Right lobe of liver (tissue), 6 donors: Measurements from ENCODE around the gene HAUS7. TPM values are rescaled to one million over a fixed set of nuclear protein-coding genes. Genes with fewer than 3 reads are reported as not detected.

Experiments
- ATAC-seq, 4 donors: fragments of 200-7000 bp; cut with Tn5 transposase; one replicate each; pipeline ENCODE4 v1.9.1; 2020; ENCODE audit warnings: mild to moderate bottlenecking in 4 of 4, moderate library complexity in 4 of 4
- DNase-seq, 3 donors: peaks; one replicate each; pipeline ENCODE4 v3.0.0-alpha.2; 2020
- H3K27ac ChIP-seq, 3 donors: fragments of 200-600 bp; one replicate each; pipeline ENCODE4 v1.8.0; 2022
- H3K27me3 ChIP-seq, 2 donors: fragments of 200-600 bp; one replicate each; pipeline ENCODE4 v1.8.0; 2022
- H3K36me3 ChIP-seq, 4 donors: fragments of 200-600 bp; sonication (generic) in 1 of 4; one replicate each; pipeline versions ENCODE4 v1.5.1 to v1.8.0; 2017 to 2022; ENCODE audit warnings: control low read depth in 1 of 4
- H3K4me1 ChIP-seq, 4 donors: fragments of 200-600 bp; sonication (generic) in 1 of 4; one replicate each; pipeline versions ENCODE4 v1.5.1 to v1.8.0; 2017 to 2022; ENCODE audit warnings: control low read depth in 1 of 4
- H3K4me3 ChIP-seq, 3 donors: fragments of 200-600 bp; one replicate each; pipeline ENCODE4 v1.8.0; 2022
- H3K9me3 ChIP-seq, 4 donors: fragments of 200-600 bp; sonication (generic) in 1 of 4; one replicate each; pipeline versions ENCODE4 v1.5.1 to v1.8.0; 2017 to 2022; ENCODE audit warnings: control low read depth in 1 of 4
- CTCF ChIP-seq, 4 donors: fragments of 200-600 bp in 3 of 4; fragments of 450-650 bp in 1 of 4; IDR thresholded peaks; one replicate each; pipeline versions ENCODE4 v1.5.1 to v1.8.0; 2016 to 2022; ENCODE audit warnings: antibody characterized with exemption in 4 of 4, mild to moderate bottlenecking in 2 of 4
- POLR2A ChIP-seq: fragments of 450-650 bp; IDR thresholded peaks from one replicate; pipeline ENCODE4 v1.6.1; 2017; ENCODE audit warnings: antibody characterized with exemption, mild to moderate bottlenecking
- WGBS: methylation state at CpG from one replicate; pipeline ENCODE4 v1.1.6; 2018; ENCODE audit warnings: low coverage, low lambda C conversion rate; ENCODE audit not compliant: insufficient coverage; ENCODE audit errors: missing lambda C conversion rate; 5-methylcytosine and 5-hydroxymethylcytosine counted together
- intact Hi-C, 2 donors: fragments of 100-400 bp; cut with DNase I; formaldehyde crosslinking; loops; one replicate each; pipeline versions ENCODE4 v1.11.2 to v1.14.1; 2022
- total RNA-seq, 6 experiments: library from RNA; depleted of rRNA in 2 of 6; stranded (reverse); fragments of >200 nt in 2 of 6; fragmentation: NEBNext Ultra II Directional in 3 of 6; extraction: Animal tissue kit (Norgen Biotek cat#: 25700) in 3 of 6; gene quantifications; one replicate each; pipeline versions ENCODE4 v1.1.0 to v1.2.4, GENCODE V29; 2016 to 2023
- donor health status: DM: no; HTN: yes; CAD: no.
- donor health status: DM: no; HTN: no; CAD: no.
- donor health status: DM: no; HTN: no; CAD: no.
- donor health status: DM: no; HTN: yes; CAD: no.
- donor health status: DM: no; HTN: yes; CAD: no.

HAUS7 gene
- total RNA-seq, 6 experiments from 2014 or later: 5.6 to 14.9 (median 8.8) TPM

- Histone ChIP-seq H3K9me3 (no peaks in the 10 kb centered on the region), H3K27ac (no peak overlapping the region), H3K4me3 (no peak overlapping the region), H3K36me3 (no peaks in the 10 kb centered on the region), H3K4me1 (no peaks in the 10 kb centered on the region), H3K27me3 (no peaks in the 10 kb centered on the region)
- intact Hi-C loops: no loop called here
- DNase-seq: no peak
- ATAC-seq: no peak
- 76% methylated on average over 8 of the region's 8 CpGs for WGBS
- TF ChIP-seq POLR2A: no peak
- TF ChIP-seq CTCF (IDR thresholded peaks at IDR 0.05): no peak
These were observed 52.7 kb downstream of the HAUS7 start for GRCh38 chrX:153417637-153418036.

GRCh38 chrX:153416781-153417450 lies 53.5 kb downstream of the HAUS7 start:
- ATAC-seq (no peak), DNase-seq (no peak)
- Histone ChIP-seq H3K4me3 (no peak overlapping the region), H3K27me3 (no peaks in the 10 kb centered on the region), H3K27ac (no peak overlapping the region), H3K36me3 (no peaks in the 10 kb centered on the region), H3K4me1 (no peaks in the 10 kb centered on the region), H3K9me3 (no peaks in the 10 kb centered on the region)
- TF ChIP-seq POLR2A (no peak), CTCF (IDR thresholded peaks at IDR 0.05) (no peak)
- WGBS: 39% methylated on average over 4 of the region's 12 CpGs
- intact Hi-C loops: no loop called here

- Histone ChIP-seq H3K27ac (no peak overlapping the region), H3K4me3 (no peak overlapping the region), H3K27me3 (no peaks in the 10 kb centered on the region), H3K4me1 (peaks cover 0 to 7% (median 0%) of the 10 kb centered on the region in 4 donors), H3K9me3 (no peaks in the 10 kb centered on the region), H3K36me3 (no peaks in the 10 kb centered on the region)
- 43% methylated on average over 2 of the region's 9 CpGs for WGBS
- TF ChIP-seq POLR2A (no peak), CTCF (IDR thresholded peaks at IDR 0.05) (no peak)
- DNase-seq: no peak
- no peak for ATAC-seq
- intact Hi-C loops: no loop called here
These were observed 55.4 kb downstream of the HAUS7 start for GRCh38 chrX:153414856-153415510.

GRCh38 chrX:153413731-153414130 lies 56.6 kb downstream of the HAUS7 start:
- Histone ChIP-seq H3K4me3 (no peak overlapping the region), H3K27ac (no peak overlapping the region), H3K27me3 (no peaks in the 10 kb centered on the region), H3K9me3 (no peaks in the 10 kb centered on the region), H3K4me1 (peaks cover 0 to 7% (median 0%) of the 10 kb centered on the region in 4 donors), H3K36me3 (no peaks in the 10 kb centered on the region)
- WGBS: 88% methylated on average over 8 of the region's 11 CpGs
- intact Hi-C loops: no loop called here
- TF ChIP-seq CTCF (IDR thresholded peaks at IDR 0.05): no peak
- TF ChIP-seq POLR2A: no peak
- ATAC-seq (no peak), DNase-seq (no peak)
